H1 (cell line): Measurements from ENCODE around the gene SSTR5. TPM values are rescaled to one million over a fixed set of nuclear protein-coding genes. Genes with fewer than 3 reads are reported as not detected.

ENCODE experiments used
- CTCF ChIA-PET: fragments of 300-600 bp; sonication (Branson Sonifier 250); formaldehyde crosslinking; loops from one replicate; lab custom pipeline; 2021; ENCODE audit not compliant: partially characterized antibody; lab: Charles Lee
- POLR2A ChIA-PET: fragments of 300-600 bp; sonication (Branson Sonifier 250); formaldehyde crosslinking; loops from one replicate; lab custom pipeline; 2021; ENCODE audit warnings: inconsistent platforms; ENCODE audit not compliant: partially characterized antibody; lab: Charles Lee
- DNase-seq, 2 experiments: peaks; one replicate each; pipeline versions ENCODE4 v3.0.0 to v3.0.0-alpha.2; 2010 to 2022; ENCODE audit warnings: low spot score in 2 of 2, low read depth in 1 of 2, mixed read lengths in 1 of 2
- FAIRE-seq: peaks from 2 replicates; lab custom pipeline; 2011; peaks lifted over from hg19 to GRCh38; lab: Jason Lieb, UNC
- H2AFZ ChIP-seq: 2 replicates; pipeline ENCODE4 v1.8.1; 2012; ENCODE audit warnings: low read length, inconsistent platforms
- H2AK5ac ChIP-seq: 2 replicates; pipeline ENCODE4 v1.6.1; 2013; ENCODE audit warnings: low read depth, low read length
- H2BK120ac ChIP-seq: replicated peaks from 2 replicates; pipeline ENCODE3; 2013; ENCODE audit warnings: low read depth, low read length, inconsistent platforms
- H2BK12ac ChIP-seq: 2 replicates; pipeline ENCODE4 v1.6.1; 2013; ENCODE audit warnings: low read depth, low read length
- H2BK15ac ChIP-seq: 2 replicates; pipeline ENCODE4 v1.6.1; 2013; ENCODE audit warnings: low read length
- H2BK20ac ChIP-seq: 2 replicates; pipeline ENCODE4 v1.6.1; 2013; ENCODE audit warnings: low read length
- H2BK5ac ChIP-seq: 2 replicates; pipeline ENCODE4 v1.6.1; 2013; ENCODE audit warnings: low read depth, low read length
- H3K14ac ChIP-seq: 2 replicates; pipeline ENCODE4 v1.6.1; 2013; ENCODE audit warnings: inconsistent platforms; ENCODE audit not compliant: insufficient read length
- H3K18ac ChIP-seq: 2 replicates; pipeline ENCODE4 v1.6.1; 2013; ENCODE audit warnings: low read length; ENCODE audit errors: extremely low read depth
- H3K23ac ChIP-seq: 2 replicates; pipeline ENCODE4 v1.6.1; 2013; ENCODE audit warnings: inconsistent platforms; ENCODE audit not compliant: insufficient read length
- H3K23me2 ChIP-seq: 2 replicates; pipeline ENCODE4 v1.6.1; 2013; ENCODE audit warnings: low read depth, low read length
- H3K27ac ChIP-seq: 2 replicates; pipeline ENCODE4 v1.6.1; 2011; ENCODE audit warnings: low read depth, low read length, inconsistent platforms
- H3K27me3 ChIP-seq, 4 experiments: replicated peaks in 1 of 4; 1 replicate in 1 of 4; 2 replicates in 3 of 4; pipeline versions ENCODE4 v1.6.1 to v1.8.1; 2011 to 2013; ENCODE audit warnings: low read length in 3 of 4, mild to moderate bottlenecking in 3 of 4, inconsistent platforms in 2 of 4, mixed read lengths in 2 of 4, moderate library complexity in 1 of 4; ENCODE audit not compliant: control insufficient read depth in 3 of 4, insufficient read depth in 3 of 4; ENCODE audit errors: extremely low read depth in 1 of 4
- H3K36me3 ChIP-seq, 4 experiments: 2 replicates each; pipeline versions ENCODE4 v1.6.1 to v1.8.1; 2011 to 2013; ENCODE audit warnings: mild to moderate bottlenecking in 4 of 4, low read length in 3 of 4, moderate library complexity in 2 of 4, control low read depth in 1 of 4, inconsistent platforms in 1 of 4; ENCODE audit not compliant: insufficient read depth in 4 of 4, control insufficient read depth in 2 of 4
- H3K4ac ChIP-seq: replicated peaks from 2 replicates; pipeline ENCODE3; 2013; ENCODE audit warnings: low read length, low read depth, mixed read lengths, inconsistent platforms; ENCODE audit not compliant: insufficient read length
- H3K4me1 ChIP-seq, 4 experiments: replicated peaks in 1 of 4; 1 replicate in 1 of 4; 2 replicates in 3 of 4; pipeline versions ENCODE4 v1.6.1 to v1.8.1; 2011 to 2013; ENCODE audit warnings: low read length in 3 of 4, inconsistent platforms in 2 of 4, mixed read lengths in 1 of 4; ENCODE audit not compliant: insufficient read depth in 4 of 4, control insufficient read depth in 3 of 4
- H3K4me2 ChIP-seq, 2 experiments: 2 replicates each; pipeline versions ENCODE4 v1.6.1 to v1.8.1; 2011 to 2013; ENCODE audit warnings: low read depth in 2 of 2, low read length in 2 of 2, control low read depth in 1 of 2, inconsistent platforms in 1 of 2, mild to moderate bottlenecking in 1 of 2; ENCODE audit not compliant: insufficient read depth in 1 of 2
- H3K4me3 ChIP-seq, 4 experiments: fragments of 200-600, 300-600 bp in 1 of 4; sonication (generic), shearing (Covaris generic), sonication (Bioruptor Twin) in 1 of 4; 2 replicates each; pipeline versions ENCODE4 v1.5.1 to v1.8.1; 2011 to 2016; ENCODE audit warnings: low read length in 4 of 4, low read depth in 3 of 4, control low read depth in 2 of 4, inconsistent platforms in 2 of 4, mild to moderate bottlenecking in 2 of 4, mixed read lengths in 1 of 4, moderate library complexity in 1 of 4; ENCODE audit not compliant: insufficient read depth in 2 of 4; ENCODE audit errors: extremely low read depth in 1 of 4
- H3K56ac ChIP-seq: replicated peaks from 2 replicates; pipeline ENCODE3; 2013; ENCODE audit warnings: low read depth, mild to moderate bottlenecking, mixed read lengths, low read length, inconsistent platforms; ENCODE audit not compliant: insufficient read length
- H3K79me1 ChIP-seq: 2 replicates; pipeline ENCODE4 v1.6.1; 2013; ENCODE audit warnings: low read depth, low read length, control low read depth
- H3K79me2 ChIP-seq, 2 experiments: 2 replicates each; pipeline versions ENCODE4 v1.6.1 to v1.8.1; 2012 to 2013; ENCODE audit warnings: low read length in 2 of 2, mild to moderate bottlenecking in 2 of 2, inconsistent platforms in 1 of 2; ENCODE audit not compliant: insufficient read depth in 2 of 2, control insufficient read depth in 1 of 2
- H3K9ac ChIP-seq, 4 experiments: replicated peaks in 1 of 4; 1 replicate in 1 of 4; 2 replicates in 3 of 4; pipeline versions ENCODE4 v1.6.1 to v1.8.1; 2011 to 2013; ENCODE audit warnings: low read depth in 3 of 4, low read length in 3 of 4, control low read depth in 2 of 4, mild to moderate bottlenecking in 2 of 4, moderate library complexity in 2 of 4, inconsistent platforms in 1 of 4; ENCODE audit errors: extremely low read depth in 1 of 4
- H3K9me3 ChIP-seq, 2 experiments: 2 replicates each; pipeline versions ENCODE4 v1.6.1 to v1.8.1; 2012 to 2013; ENCODE audit warnings: mild to moderate bottlenecking in 2 of 2, moderate library complexity in 2 of 2, control low read depth in 1 of 2, inconsistent platforms in 1 of 2, low read depth in 1 of 2, low read length in 1 of 2, mixed read lengths in 1 of 2; ENCODE audit not compliant: insufficient read depth in 2 of 2
- H4K20me1 ChIP-seq, 2 experiments: replicated peaks in 1 of 2; 2 replicates each; pipeline versions ENCODE3 to v1.8.1; 2011 to 2013; ENCODE audit warnings: inconsistent platforms in 2 of 2, low read length in 2 of 2, mild to moderate bottlenecking in 1 of 2; ENCODE audit not compliant: insufficient read depth in 2 of 2, control insufficient read depth in 1 of 2
- H4K5ac ChIP-seq: 2 replicates; pipeline ENCODE4 v1.6.1; 2013; ENCODE audit warnings: low read length, low read depth, mixed read lengths, inconsistent platforms; ENCODE audit not compliant: insufficient read length
- H4K8ac ChIP-seq: 2 replicates; pipeline ENCODE4 v1.8.0; 2013; ENCODE audit warnings: mild to moderate bottlenecking, moderate library complexity, low read length, inconsistent platforms; ENCODE audit not compliant: insufficient read depth; ENCODE audit errors: extremely low read depth
- H4K91ac ChIP-seq: replicated peaks from 2 replicates; pipeline ENCODE3; 2013; ENCODE audit warnings: low read length, mixed read lengths, inconsistent platforms; ENCODE audit not compliant: insufficient read length
- CHD1 ChIP-seq: IDR thresholded peaks from 2 replicates; pipeline ENCODE4 v1.6.1; 2012; ENCODE audit warnings: low read depth, low read length, improper control_type of control experiment
- EGR1 ChIP-seq: IDR thresholded peaks from 2 replicates; pipeline ENCODE4 v1.6.1; 2011; ENCODE audit warnings: low read depth, low read length, borderline replicate concordance
- SP1 ChIP-seq: IDR thresholded peaks from 2 replicates; pipeline ENCODE4 v1.6.1; 2011; ENCODE audit warnings: low read depth, low read length
- WGBS, 2 experiments: shearing (Covaris generic) in 1 of 2; methylation state at CpG; one replicate each; pipeline versions ENCODE4 v1.1.6 to v1.1.7; 2013 to 2015; ENCODE audit warnings: low lambda C conversion rate in 2 of 2, mixed read lengths in 2 of 2, inconsistent platforms in 1 of 2, low coverage in 1 of 2, missing lambda C conversion rate in 1 of 2; ENCODE audit not compliant: insufficient replicate concordance in 2 of 2, insufficient coverage in 1 of 2, insufficient read length in 1 of 2; ENCODE audit errors: extremely low coverage in 1 of 2, missing lambda C conversion rate in 1 of 2; 5-methylcytosine and 5-hydroxymethylcytosine counted together
- polyA plus RNA-seq, 7 experiments: library from polyadenylated mRNA; depleted of rRNA in 3 of 7; stranded (reverse) in 5 of 7; unstranded in 2 of 7; fragments of >200 nt in 5 of 7; fragments of 200-250 nt in 2 of 7; gene quantifications; 1 replicate in 5 of 7; 2 replicates in 1 of 7; 4 replicates in 1 of 7; pipeline versions ENCODE4 v1.2.1 to v1.2.3, GENCODE V29; 2011 to 2013; ENCODE audit warnings: missing spikeins in 2 of 7, mixed read lengths in 2 of 7
- total RNA-seq: library from RNA; stranded (reverse); fragmentation: NEBNext Ultra II Directional; extraction: Animal tissue kit (Norgen Biotek cat#: 25700); gene quantifications from 2 replicates; pipeline ENCODE4 v1.2.1, GENCODE V29; 2021

Gene SSTR5
- total and polyA plus RNA-seq, 2 of the 8 experiments (the other 6 are each of a cell fraction or from before 2014, with no cell fraction given): 0.56 to 0.60 TPM

GRCh38 chr16:1034230-1035065 lies 38.1 kb upstream of the SSTR5 start:
- H3K9ac ChIP-seq: no peak overlapping the region
- WGBS, 2 experiments: 83% methylated on average over 6 of the region's 6 CpGs; no CpG with 5 or more reads in 1 of the 2 experiments
- CTCF ChIA-PET: no interaction called here

More at GRCh38 chr16:1034230-1035065, 38.1 kb upstream of the SSTR5 start:
- no peaks in the 10 kb centered on the region for H3K79me2 ChIP-seq
- H3K56ac ChIP-seq: no peak overlapping the region
- H2BK120ac ChIP-seq: no peak overlapping the region
- peaks cover 0 to 11% (median 2%) of the 10 kb centered on the region in 4 experiments; a peak in 4 of 7 replicates for H3K4me1 ChIP-seq
- no peaks in the 10 kb centered on the region for H3K79me1 ChIP-seq
- peaks cover 4 to 15% of the 10 kb centered on the region in 2 experiments; a peak in 3 of 4 replicates for H3K9me3 ChIP-seq
- H3K36me3 ChIP-seq: no peaks in the 10 kb centered on the region
- H3K4ac ChIP-seq: no peak overlapping the region
- no peak overlapping the region for H3K23ac ChIP-seq
- no peak overlapping the region for H2BK5ac ChIP-seq
- H3K23me2 ChIP-seq: peaks cover 23% of the 10 kb centered on the region; the same call in 1 of the 2 replicates
- no peak overlapping the region for H2AFZ ChIP-seq
- POLR2A ChIA-PET: no interaction called here
- no peak for FAIRE-seq
- peaks cover 0 to 13% of the 10 kb centered on the region in 2 experiments for H4K20me1 ChIP-seq
- no peak for TF ChIP-seq CHD1
- TF ChIP-seq EGR1: no peak
- TF ChIP-seq SP1: no peak
- no peak overlapping the region for H2BK15ac ChIP-seq
- H2BK20ac ChIP-seq: no peak overlapping the region
- no peak overlapping the region for H4K91ac ChIP-seq
- H3K18ac ChIP-seq: no peak overlapping the region
- H4K5ac ChIP-seq: no peak overlapping the region
- no peak overlapping the region for H4K8ac ChIP-seq
- no peak for DNase-seq
- H3K4me2 ChIP-seq: no peak overlapping the region
- no peak overlapping the region for H3K27ac ChIP-seq
- H3K27me3 ChIP-seq: no peaks in the 10 kb centered on the region
- H3K4me3 ChIP-seq: no peak overlapping the region
- H2AK5ac ChIP-seq: no peak overlapping the region
- H3K14ac ChIP-seq: no peak overlapping the region
- H2BK12ac ChIP-seq: no peak overlapping the region
